Fibroblast of skin of abdomen (primary cell): ENCODE data around the gene SYCP2. TPM values are rescaled to one million over a fixed set of nuclear protein-coding genes. Genes with fewer than 3 reads are reported as not detected.
A peak's percentile ranks its signal among the peaks of the same experiment; 100 is the strongest.
"Not testable (repeated sequence)": the region's sequence is repeated elsewhere in the genome, so short reads cannot be mapped to it uniquely, and the experiment has no call there.

Experiments
- DNase-seq: peaks from one replicate; pipeline ENCODE4 v3.0.0-alpha.2; 2013
- polyA plus RNA-seq, 2 experiments: library from polyadenylated mRNA; unstranded; fragments of 120-200 nt; gene quantifications; one replicate each; pipeline ENCODE4 v1.2.1, GENCODE V29; 2013; ENCODE audit not compliant: insufficient read length in 2 of 2

Gene SYCP2, protein sequence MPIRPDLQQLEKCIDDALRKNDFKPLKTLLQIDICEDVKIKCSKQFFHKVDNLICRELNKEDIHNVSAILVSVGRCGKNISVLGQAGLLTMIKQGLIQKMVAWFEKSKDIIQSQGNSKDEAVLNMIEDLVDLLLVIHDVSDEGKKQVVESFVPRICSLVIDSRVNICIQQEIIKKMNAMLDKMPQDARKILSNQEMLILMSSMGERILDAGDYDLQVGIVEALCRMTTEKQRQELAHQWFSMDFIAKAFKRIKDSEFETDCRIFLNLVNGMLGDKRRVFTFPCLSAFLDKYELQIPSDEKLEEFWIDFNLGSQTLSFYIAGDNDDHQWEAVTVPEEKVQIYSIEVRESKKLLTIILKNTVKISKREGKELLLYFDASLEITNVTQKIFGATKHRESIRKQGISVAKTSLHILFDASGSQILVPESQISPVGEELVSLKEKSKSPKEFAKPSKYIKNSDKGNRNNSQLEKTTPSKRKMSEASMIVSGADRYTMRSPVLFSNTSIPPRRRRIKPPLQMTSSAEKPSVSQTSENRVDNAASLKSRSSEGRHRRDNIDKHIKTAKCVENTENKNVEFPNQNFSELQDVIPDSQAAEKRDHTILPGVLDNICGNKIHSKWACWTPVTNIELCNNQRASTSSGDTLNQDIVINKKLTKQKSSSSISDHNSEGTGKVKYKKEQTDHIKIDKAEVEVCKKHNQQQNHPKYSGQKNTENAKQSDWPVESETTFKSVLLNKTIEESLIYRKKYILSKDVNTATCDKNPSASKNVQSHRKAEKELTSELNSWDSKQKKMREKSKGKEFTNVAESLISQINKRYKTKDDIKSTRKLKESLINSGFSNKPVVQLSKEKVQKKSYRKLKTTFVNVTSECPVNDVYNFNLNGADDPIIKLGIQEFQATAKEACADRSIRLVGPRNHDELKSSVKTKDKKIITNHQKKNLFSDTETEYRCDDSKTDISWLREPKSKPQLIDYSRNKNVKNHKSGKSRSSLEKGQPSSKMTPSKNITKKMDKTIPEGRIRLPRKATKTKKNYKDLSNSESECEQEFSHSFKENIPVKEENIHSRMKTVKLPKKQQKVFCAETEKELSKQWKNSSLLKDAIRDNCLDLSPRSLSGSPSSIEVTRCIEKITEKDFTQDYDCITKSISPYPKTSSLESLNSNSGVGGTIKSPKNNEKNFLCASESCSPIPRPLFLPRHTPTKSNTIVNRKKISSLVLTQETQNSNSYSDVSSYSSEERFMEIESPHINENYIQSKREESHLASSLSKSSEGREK (N-terminal part only)
- 0.44 TPM for polyA plus RNA-seq (2013, experiment 1 of 2; ENCODE audit: insufficient read length)
- polyA plus RNA-seq (2013, experiment 2 of 2; ENCODE audit: insufficient read length) = 0.76 TPM

DNA sequence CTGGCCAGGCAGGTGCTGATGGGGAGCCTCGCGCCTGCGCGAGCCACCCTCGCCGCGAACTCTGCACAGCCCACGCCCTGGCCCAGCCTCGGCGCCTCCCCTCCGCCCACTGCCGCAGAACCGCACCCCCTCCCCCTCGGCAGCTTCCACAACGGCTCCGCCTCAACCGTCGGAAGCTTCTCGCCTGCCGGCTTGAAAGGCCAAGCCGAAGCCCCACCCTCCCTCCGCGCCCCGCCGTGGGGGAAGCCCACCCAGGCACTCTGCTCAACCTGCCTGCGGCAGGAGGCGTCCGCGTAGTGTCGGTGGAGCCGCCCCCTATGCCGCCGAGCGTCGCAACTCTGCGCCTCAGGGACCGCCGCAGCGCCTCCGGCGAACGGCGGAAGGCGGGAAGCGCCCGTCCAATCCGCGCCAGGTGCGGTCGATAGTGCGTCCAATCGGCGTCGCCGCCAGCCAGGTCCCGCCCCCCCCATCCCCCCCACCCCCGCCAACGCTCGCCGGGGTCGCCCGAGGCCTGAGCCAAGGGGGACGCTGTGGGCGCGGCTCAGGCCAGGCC lies at the start of gene SYCP2:
SYCP2 (minus strand) TSS at position 342 of the 553 bp plus-strand sequence. CDS start 11,224 bp downstream, outside the sequence.
- DNase-seq = peak; percentile 59

DNA sequence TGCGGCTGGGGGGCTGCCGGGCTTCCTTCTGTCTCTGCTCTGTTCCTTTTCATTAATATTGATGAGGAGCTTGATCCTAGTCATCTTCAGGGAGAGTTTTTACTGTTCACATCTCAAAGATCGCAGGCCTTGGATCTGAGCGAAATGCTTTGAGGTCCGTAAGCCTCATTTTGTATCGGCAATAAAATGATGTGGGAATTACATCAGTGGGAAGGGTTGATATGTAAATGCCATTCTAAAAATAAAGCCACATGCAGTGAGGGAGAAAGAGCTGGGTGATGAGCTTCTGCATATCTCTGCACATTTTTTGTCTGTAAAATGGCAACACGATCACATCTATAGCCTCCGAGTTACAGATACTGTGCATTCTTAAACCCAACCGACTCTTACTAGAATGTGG lies 49.6 kb upstream of the SYCP2 start:
- no peak for DNase-seq

DNA sequence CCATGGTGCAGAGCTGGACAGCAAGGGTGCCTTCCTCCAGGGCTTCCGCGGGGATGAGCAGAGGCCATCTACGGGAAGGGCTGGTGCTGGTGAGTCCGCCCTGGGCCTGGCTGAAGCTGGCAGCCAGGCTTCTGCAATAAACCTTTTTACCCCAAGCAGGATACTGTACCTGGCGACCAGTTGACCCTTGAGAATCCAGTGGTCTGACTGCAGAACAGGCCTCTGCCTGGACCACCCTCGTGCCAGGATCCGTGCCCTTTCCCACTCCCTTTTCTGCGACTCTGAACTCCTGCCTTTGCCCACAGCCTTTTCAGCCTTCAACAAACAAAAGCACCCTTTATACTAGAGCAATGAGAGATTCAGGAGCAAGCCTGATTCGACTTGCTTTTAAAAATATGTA lies 43.6 kb upstream of the SYCP2 start:
- DNase-seq = no peak

DNA sequence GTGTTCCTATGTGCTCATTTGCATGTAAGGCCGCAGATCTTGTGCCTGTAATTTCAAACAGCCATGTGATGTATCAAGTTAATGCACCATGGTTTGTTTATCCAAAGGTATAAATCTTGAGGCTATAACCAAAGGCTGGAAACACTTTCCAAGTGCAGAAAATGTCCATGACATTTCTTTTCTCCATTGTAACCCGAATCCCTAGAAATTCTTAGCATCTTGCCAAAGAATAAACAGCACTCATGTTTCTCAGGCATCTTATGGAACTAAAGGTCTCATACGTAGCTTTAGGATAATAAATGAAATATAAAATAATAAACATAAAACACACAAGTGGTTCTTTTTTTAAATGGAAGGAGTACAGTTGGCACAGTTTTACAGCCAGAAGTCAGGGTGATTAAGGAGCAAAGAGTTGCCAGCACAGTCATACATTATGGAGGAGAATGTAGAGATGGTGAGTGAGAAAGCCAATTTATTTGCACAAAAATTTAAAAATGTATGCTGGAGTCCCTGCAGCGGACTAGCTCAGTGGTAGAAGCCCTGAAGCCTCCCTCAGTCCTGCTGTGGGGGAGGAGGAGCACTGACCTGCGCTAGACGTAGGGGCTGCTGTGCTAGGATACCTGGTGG lies 42.8 kb upstream of the SYCP2 start:
- DNase-seq = no peak

DNA sequence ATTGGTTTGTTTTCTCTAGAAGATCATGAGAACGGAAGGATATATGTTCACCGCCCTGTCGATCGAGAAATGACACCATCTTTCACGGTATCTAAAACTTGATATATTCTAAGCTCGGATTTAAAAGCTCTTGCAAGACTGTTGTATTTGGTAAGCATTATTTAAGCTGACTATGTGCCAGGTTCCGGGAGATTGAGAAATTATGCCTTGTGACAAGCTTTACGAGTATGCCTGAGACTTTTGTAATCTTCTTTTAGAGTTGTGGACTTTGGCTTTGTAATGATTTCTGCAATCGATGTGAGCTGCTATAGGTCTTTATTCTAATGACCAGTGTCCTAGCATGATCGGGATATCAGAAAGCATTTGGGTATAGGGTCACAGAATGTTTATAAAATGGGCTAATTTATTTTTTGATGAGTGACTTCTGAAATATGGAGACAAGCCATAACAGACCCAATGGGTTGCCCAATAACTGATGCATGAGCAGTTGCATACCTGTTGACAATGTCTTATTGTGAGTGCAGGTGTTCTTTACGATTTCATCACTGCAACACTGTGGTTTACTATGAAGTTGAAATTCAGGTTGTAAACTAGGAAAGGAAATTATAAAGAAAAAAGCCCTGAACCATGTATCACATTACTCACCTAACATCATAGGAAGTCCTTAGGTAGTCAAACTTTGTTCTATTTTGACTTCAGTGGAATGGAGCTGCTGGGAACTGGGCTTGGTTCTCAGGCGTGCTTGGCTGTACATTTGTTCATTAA lies 38.8 kb upstream of the SYCP2 start:
- no peak for DNase-seq

DNA sequence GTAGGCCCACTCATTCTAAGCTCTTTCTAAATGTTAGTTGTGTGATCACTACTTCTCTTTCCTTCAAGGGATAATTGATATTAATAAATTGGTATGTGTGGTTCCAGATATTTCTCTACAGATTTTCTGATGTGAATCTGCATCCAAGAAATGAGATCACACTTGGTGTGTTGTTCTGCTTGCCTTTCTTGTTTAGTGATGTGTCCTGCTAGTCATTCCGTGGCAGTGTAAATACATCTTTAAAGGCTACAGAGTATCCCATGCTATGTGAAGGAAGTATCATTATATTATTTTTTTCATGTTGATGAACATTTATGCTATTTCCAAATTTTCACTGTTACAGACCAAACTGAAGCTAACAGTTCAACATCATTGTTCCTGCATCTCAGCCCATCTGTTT lies 38.0 kb upstream of the SYCP2 start:
- DNase-seq = no peak

DNA sequence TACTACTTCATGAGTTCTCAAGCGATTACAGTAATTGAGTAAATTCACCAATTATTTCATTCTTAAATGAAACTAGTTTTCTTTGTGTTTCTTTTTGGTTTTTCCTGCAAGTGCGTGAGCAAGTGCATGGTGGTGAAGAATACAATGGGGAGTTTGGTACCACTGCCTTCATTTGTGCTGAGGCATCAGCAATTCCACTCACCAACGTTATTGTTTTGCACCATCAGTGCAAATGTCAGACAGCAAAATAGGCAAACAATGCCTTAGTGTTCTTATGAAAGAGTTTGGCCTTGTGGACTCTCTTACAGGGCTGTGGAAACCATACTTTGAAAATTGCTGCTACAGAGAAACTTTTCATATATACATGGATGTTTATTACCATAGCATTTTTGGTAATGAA lies 33.0 kb upstream of the SYCP2 start:
- DNase-seq = no peak

DNA sequence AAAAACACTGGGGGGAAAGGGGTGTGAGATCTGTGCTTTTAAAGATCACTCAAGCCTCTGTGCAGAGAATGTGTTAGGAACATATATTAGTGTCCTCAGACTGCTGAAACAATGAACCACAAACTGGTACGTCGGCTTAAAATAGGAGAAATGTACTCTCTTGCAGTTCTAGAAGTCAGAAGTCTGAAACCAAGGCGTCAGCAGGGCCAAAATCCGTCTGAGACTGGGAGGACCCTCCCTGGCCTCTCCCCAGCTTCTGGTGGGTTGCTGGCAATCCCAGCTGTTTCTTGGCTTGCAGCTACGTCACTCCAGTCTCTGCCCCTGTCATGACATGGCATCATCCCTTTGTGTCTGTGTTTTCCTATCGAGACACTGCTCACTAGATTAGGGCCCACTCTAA lies 28.7 kb upstream of the SYCP2 start:
- no peak for DNase-seq

DNA sequence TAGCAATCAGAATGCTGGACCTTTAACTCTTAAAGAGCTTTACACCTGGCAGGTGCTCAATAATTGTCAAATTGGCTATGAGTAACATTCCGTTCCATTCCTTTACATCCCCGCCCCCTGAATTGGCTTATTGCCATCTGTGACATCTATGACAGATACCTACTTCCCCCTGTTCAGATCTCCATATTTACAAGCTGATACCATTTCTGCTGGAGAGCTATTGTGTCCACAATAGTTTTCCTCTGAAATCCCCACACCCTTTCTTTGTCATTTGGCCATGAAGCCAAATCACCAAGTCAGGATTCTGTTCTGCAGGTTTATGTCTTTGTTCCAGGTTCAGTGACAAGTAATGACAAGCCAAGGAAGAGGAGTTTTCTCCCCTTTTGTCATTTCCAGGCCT lies 28.0 kb upstream of the SYCP2 start:
- no peak for DNase-seq

DNA sequence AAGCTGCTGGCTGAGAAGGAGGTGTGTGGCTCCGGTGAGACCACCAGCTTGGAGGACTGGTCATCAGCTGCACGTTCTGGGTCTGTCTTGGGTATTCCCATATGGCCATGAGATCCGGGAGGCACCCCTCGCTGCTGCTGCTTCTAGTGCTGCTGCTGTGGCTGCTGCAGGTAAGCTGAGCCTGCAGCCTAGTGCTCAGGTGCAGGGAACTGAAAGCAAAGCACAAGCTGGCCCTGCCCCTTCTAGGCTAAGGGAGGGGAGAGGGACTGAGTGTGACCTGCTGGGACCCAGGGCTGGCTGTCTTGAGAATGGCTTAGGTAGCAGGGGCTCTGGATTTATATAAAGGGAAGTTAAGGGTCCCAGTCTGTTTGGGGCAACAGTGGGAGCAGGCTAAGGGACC lies 25.2 kb upstream of the SYCP2 start:
- DNase-seq = no peak

DNA sequence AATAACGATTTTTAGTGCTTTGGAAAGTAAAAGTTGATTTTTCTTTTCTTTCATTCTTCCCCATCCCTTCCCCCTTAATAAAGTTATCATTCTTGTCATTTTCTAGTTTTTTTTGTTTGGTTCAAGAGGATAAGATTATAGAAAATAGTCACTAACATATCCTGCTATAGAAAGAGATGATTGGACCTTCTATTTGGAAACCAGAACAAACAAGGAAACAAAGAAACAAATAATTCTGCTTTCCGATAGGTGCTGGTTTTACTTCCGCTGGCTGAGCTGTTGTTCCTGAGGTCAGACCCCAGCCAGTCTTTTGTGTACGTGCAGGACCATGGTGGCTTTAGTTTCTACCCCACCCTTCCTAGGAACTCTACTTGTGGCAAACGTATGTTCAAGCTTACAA lies 24.7 kb upstream of the SYCP2 start, which contains the start of gene CDH26:
CDH26 (plus strand) TSS at position 301 of the 400 bp plus-strand sequence. CDS start 304 bp downstream, outside the sequence.
- DNase-seq = no peak

DNA sequence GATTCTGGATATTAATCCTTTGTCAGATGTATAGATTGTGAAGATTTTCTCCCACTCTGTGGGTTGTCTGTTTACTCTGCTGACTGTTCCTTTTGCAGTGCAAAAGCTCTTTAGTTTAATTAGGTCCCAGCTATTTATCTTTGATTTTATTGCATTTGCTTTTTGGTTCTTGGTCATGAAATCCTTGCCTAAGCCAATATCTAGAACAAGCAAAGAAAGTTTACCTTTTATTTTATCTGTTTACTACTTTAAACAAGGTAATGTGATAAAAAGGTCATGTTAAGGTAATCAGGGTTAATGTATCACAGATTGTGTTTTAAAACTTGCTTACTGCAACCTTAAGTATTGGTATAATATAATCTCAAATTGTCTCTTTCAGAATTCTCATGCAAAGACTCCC lies 24.1 kb upstream of the SYCP2 start:
- DNase-seq = not testable (repeated sequence)

DNA sequence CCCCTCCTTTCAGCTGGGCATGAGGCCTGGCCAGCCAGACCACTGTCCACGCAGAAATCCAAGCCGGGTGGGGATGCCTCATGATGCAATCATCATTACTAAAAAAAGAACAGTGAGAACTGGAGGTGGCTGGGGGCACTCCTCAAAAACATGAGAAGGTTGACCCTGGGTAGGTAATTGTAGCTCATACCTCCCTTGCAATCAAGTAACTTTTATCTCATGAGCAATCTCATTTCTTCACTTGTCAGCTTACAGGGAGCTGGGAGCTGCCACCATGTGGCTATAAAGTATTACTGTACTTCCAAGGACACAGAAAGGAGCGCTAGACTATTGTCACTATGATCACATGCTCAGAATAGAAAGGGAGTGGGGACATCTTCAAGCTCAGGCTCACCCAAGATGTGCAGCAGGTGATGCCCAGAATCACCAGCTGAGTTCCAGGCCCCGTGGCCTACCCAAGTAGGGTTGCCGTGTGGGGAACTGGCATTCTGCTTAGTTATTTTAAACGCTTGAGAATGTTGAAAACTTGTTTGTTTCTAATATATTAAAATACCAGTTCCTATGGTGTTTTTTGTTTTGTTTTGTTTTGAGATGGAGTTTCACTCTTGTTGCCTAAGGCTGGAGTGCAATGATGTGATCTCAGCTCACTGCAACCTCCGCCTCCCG lies 21.8 kb upstream of the SYCP2 start:
- no peak for DNase-seq

DNA sequence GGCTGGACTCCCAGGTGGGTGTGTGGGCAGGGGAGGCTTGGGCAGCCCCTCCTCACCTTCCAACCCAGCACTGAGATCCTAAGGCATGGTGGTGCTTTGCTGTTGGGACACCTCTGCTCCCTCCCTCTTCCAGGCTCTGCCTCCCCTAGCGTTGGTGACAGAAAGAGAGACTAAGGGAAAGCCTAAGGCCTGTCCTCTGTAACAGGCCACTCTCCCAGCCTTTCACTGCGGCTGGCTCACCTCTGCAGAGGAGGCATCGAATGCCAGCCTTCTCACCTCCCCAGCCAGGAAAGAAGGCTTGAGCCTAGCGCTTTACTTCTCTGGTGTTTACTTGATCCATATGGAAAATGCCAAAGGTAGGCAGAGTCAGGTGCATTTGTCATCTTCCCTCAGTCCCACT lies 21.3 kb upstream of the SYCP2 start:
- no peak for DNase-seq

DNA sequence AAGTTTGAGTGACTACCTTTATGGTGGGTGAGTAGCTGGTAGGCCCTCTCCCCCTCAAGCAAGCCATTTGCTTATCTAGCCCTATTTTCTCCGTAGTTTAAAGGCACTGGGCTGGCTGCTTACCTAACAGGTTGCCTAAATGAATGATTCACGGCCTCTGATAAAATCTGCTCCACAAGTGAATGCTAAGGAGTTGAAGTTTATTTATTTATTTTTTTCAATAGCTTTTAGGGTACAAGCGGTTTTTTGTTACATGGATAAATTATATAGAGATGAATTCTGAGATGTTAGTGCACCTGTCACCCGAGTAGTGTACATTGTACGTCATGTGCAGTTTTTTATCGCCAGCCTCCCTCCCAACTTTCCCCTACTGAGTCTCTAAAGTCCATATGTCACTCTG lies 16.5 kb upstream of the SYCP2 start:
- no peak for DNase-seq

DNA sequence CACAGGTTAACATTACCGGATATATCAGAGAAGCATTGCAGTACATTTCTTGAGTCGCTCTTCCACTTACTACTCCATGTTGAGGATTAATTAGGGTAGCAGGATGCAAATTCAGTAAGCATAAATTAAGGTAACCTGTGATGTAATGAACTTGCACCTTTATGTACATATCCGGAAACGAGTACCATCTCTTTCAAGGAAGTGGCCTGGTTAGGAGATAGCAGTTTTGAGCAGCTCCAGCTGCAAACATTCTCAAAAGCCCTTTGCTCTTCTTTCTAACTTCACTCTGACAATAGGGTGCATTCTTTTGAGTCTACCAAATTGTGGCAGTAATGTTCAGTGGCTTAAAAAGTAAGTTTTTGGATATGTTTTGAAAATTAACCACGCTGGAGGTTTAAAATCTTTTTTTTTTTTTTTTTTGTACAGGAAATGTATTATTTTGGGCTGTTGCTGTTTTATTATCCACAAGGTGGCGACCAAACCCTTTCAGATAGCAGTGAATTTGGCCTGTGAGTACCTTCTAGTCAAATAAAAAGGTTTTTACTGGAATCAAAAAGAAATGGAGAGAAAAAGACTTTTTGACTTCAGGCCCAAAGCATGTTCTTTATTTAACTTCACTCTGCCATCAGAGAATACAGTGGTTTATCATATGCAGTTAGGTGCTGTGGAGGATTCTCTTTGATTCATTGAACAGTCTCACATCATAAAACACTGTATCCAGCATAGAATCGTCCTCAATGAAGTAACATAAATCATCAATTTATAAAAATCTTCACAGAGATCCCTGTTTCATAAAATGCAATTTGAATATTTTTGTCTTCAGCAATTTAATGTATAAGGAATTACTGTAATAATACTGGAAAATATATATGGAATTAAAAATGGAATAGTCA lies 15.6 kb upstream of the SYCP2 start:
- peak; percentile 61 for DNase-seq

DNA sequence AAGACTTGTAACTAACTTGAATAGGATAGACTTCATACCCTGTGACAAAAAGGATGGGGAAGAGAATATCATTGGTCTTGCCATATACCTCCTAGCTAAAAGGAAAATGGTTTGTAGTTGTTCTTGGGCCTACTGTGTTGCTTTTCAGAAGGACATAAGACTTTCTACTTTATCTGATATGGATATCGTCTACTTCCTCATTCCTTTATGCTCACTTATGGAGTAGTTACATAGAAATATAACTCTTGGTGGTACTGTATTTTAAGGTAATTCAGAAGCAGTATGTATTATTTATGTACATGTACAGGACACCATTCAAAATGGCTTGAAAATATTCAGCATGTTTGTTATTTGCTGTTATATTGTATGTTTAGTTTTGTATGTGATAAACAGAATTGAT lies 14.8 kb upstream of the SYCP2 start:
- no peak for DNase-seq

DNA sequence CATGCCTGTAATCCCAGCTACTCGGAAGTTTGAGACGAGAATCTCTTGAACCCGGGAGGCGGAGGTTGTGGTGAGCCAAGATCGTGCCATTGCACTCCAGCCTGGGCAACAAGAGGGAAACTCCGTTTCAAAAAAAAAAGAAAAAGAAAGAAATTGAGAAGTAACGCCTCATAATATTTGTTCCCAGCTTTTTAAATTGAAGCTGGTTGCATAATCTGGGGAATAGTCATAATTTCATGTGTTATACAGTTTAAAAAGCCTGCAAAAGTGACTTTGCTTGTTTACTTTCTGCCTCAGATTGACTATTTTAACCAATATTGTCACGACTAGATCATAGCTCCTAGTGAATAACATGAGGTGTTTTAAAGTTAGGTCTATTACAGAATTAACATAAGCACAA lies 13.9 kb upstream of the SYCP2 start:
- DNase-seq = no peak

DNA sequence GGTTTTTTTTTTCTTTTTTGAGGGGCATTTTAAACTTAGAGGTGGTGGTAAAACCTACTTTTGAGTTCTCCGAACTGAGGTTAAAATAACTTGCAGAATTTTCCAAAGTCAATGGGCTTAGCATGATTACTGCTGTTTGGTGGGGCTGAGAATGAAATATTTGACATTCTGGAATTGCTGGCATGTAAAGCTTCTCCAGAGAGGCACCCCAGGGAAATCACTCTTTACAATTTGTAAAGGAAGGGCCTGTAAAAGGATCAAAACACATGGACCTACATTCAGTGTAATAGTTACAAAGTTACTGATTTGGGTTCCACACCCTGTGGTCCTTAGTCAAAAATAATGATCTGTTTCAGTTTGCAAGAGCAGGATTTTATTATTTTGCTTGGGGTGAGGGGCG lies 12.3 kb upstream of the SYCP2 start:
- DNase-seq = peak; percentile 47
